Endothelial cell of hepatic sinusoid (primary cell): ENCODE data around the gene NUP188.
"Not testable (repeated sequence)": the region's sequence is repeated elsewhere in the genome, so short reads cannot be mapped to it uniquely, and the experiment has no call there.

ENCODE experiments used
- in situ Hi-C: cut with HindIII; loops from 2 replicates; pipeline ENCODE4 v1.10.0; 2017; ENCODE audit warnings: low sequenced_read_pairs

NUP188 gene

GRCh38 chr9:128940271-128940921 is 7.1 kb upstream of the NUP188 start:
- in situ Hi-C loops = loop anchor here (5.0 kb wide), 1 partner anchor 73 kb away; no protein-coding TSS in a partner anchor

DNA sequence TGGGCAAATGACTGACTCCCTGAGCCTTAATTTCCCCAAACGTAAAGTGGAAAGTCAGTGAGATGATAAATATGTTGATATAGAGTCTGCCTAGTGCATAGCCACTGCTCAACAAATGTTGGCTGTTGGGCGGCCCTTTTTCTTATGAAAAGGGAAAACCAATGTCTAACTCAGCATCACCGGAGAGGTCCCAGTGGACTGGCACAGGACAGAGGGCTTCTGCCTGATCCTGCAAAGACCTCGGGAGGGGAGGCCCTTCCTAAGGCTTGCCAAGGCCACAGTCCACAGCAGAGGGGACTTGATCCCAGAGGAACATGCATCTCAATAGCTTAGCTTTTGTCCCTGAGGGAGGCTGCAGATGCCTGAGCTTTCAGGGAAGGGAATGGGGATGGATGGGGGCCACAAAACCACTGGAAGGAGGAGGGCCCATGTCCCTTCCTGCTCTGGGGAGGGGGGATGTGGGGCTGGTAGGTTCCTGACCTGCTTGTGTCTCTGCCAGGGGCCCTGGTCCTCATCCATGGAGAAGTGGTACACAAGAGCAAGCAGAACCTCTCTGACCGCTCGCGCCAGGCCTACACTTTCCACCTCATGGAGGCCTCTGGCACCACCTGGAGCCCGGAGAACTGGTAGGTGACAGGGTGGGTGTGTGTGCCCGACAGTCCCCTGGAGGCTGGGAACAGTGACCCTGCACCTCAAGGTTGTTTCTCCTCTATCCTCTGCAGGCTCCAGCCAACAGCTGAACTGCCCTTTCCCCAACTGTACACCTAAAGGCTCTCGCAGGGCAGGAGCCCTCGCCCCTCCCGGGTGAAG is 6.3 kb upstream of the NUP188 start:
- in situ Hi-C loops = loop anchor here (5.0 kb wide), 1 partner anchor 74 kb away; no protein-coding TSS in a partner anchor

DNA sequence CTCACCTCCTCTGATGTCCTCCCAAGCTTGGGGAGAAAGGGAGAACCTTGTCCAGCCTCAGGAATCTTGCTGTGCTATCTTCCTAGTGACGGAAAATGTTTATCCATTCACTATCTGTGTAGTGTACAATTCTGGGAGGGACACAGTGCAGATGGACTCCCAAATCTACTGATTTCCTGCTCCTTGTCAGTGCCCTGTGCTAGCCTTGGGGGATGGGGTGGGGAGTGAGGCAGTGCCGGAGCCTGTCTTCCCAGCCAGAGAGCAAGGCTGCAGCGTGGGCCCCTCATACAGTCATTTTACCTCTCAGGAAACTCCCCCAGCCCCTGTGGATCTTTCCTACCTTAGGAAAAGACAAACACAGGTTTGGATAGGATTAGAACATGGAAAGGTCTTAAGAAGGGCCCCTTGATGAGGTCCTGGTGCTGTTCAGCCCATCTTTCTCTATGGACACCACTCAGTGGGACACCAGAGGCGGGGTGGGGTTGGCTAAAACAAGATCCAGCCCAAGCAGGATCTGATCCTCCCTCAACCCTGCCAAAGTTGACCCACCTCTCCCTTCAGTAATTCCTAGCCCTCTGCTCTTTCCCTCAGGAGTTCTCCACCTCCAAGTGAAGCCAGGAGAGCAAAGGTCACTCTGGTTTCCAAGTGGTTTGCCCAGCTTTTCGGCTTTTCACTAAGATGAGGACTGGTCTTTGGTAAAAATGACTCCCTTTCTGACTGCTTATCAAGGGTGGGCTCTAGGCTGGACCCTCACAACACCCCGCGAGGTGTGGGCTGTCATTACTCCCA is 3.5 kb upstream of the NUP188 start:
- in situ Hi-C loops = loop anchor here (5.0 kb wide), 1 partner anchor 77 kb away; no protein-coding TSS in a partner anchor

DNA sequence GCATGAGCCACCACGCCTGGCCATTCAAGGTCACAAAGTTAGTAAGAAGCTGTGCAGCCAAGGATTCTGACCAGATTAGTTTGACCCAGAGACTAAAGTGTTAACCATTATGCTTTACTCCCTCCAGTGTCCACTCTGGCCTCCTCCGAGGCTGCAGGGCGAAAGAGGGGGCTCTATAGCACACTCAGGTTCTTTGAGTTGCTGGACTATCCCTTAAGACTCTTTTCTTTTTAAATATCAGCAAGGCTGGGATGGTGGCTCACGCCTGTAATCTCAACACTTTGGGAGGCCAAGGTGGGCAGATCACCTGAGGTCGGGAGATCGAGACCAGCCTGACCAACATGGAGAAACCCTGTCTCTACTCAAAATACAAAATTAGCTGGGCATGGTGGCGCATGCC is 2.5 kb upstream of the NUP188 start:
- in situ Hi-C loops = loop anchor here (5.0 kb wide), 1 partner anchor 78 kb away; no protein-coding TSS in a partner anchor

DNA sequence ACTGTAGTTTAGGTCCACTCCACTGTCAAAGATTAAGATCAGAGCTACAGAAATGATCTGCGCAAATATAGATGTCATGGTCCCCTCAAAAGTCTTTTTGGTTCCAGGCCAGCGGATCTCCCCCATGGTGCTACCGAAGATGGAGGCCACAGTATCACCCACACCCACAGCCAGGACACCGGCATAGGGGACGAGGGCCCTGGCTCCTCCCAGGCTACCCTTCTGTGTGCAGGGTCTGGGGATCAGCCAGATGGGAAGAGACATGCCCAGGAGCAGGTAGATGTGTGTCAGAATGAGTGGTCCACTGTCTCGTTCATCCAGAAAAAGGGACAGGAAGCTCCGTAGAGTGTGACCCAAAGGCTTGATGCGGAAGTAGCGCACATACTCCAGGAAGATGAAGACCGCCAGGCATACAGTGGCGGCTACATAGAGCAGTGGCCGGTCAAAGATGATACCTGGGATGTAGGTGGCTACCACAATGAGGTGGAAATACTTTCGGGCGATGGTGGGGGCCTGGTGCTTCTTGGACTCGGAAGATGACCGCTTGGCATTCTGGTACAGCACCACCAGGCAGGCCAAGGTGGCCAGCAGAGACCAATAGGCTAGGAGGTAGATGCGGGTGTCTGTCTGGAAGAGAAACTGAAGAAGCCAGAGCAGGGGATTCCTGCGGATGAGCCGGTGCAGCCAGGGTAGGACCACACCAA is 1.5 kb upstream of the NUP188 start:
- in situ Hi-C loops = no loop called here

DNA sequence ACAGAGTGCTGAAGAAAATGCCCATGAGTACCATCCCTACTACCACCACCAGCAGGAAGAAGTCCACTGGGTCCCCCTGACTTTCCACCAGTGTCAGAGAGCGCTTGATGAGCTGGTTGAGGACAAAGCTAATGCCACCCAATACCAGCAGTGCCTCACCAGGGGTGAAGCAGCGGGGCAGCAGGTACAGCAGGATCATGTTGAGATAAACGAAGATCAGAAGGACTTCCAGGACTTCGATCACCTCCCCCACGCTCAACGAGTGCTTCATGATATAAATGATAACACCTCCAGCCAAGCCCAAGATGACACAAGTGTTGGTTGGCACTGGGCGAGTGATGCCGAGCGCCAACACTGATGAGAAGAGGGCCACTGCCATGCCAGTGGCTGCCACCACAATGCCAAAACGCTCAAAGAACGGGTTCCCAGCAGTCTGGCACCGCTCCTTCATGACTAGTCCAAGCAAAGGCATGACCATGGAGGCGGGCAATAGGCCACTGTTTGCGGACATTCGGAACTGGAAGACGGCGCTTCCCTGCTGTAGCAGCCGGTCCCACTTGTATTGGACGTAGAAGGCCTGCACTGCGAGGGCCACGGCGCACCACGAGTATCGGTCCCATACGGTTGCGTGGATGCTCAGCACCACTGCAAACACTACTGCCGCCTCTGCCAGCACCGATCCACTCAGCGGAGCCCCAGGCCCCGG is 775 bp upstream of the NUP188 start:
- in situ Hi-C loops = no loop called here

DNA sequence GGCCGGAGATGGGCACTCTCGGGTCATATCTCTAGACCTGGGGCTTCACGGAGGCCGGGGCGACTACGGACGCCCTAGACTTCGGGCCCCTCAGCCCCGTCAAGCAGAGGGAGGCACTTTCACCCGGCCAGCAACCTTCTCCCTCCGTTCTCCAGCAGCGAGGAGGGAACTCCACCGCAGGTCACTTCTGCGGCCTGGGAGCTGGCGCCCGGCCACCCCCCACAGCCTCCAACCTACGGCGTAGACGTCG is 297 bp upstream of the NUP188 start:
- in situ Hi-C loops = no loop called here

- in situ Hi-C loops = not testable (repeated sequence)
Measured at GRCh38 chr9:128961403-128961802, 13.9 kb downstream of the NUP188 start.

DNA sequence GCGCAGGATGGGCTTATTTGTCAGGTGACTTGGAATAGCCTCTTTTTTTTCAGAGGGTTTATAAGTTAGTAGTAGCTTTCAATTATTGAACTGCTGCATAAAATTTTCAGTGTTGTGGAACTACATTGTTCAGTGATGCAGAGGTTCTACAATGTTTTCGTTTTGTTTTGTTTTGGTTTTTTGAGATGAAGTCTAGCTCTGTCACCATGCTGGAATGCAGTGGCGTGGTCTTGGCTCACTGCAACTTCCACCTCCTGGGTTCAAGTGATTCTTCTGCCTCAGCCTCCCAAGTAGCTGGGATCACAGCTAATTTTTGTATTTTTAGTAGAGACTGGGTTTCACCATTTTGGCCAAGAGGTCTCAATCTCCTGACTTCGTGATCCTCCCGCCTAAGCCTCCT is 22.0 kb downstream of the NUP188 start:
- in situ Hi-C loops = no loop called here

DNA sequence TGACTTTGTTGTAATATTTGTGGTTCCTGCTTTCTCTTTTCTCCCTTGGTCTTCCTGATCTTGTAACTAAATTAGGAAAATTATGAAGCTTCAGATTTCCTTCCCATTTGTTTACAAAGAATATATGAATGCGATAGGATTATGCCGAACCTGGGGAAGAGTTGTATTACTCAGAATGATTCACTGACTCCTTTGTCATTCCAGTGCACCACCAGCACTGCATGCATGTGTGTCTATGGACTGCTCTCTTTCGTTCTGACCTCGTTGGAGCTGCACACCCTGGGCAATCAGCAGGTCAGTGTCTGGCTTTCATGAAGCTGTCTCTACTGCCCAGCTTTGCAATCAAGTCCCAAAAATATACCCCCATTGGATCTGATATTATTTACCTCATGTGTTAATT is 25.5 kb downstream of the NUP188 start:
- in situ Hi-C loops = no loop called here

GRCh38 chr9:128979111-128979510 is 31.6 kb downstream of the NUP188 start:
- in situ Hi-C loops = no loop called here

DNA sequence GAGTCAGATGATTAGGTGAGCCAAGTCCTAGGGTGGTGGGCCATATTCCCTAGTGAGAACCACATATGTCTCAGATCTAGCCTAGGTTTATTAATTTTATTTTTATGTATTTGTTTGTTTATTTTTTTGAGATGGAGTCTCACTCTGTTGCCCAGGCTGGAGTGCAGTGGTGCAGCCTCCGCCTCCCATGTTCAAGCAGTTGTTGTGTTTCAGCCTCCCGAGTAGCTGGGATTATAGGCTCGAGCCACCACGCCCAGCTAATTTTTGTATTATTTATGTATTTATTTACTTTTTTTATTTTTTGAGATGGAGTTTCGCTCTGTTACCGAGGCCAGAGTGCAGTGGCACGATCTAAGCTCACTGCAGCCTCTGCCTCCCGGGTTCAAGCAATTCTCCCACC is 36.0 kb downstream of the NUP188 start:
- in situ Hi-C loops = loop anchor here (10.0 kb wide), 1 partner anchor 101 kb away; the partner anchor contains the start of gene DOLPP1

DNA sequence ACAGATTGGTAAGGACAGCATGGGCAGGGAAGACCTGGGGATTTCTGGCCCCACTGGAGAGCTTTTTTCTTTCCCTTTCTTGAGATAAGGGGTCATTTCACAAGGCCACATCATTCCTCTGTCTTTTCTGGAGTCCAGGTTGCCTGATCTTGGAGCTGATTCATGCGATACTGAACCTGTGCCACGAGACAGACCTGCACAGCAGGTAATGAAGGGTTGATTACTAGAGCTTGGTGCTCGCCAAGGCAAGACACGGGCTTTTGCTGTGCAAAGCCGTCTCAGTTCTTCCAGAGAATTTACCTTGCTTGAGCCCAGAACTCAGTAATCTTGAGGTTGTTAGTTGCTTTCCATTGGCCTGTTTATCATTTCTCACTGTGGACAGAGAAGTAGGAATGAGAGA is 39.2 kb downstream of the NUP188 start:
- in situ Hi-C loops = loop anchor here (10.0 kb wide), 1 partner anchor 98 kb away; the partner anchor contains the start of gene DOLPP1

GRCh38 chr9:128987805-128988204 is 40.3 kb downstream of the NUP188 start:
- in situ Hi-C loops = loop anchor here (10.0 kb wide), 1 partner anchor 97 kb away; the partner anchor contains the start of gene DOLPP1

- in situ Hi-C loops = no loop called here
Measured at GRCh38 chr9:128992995-128993394, 45.5 kb downstream of the NUP188 start.

DNA sequence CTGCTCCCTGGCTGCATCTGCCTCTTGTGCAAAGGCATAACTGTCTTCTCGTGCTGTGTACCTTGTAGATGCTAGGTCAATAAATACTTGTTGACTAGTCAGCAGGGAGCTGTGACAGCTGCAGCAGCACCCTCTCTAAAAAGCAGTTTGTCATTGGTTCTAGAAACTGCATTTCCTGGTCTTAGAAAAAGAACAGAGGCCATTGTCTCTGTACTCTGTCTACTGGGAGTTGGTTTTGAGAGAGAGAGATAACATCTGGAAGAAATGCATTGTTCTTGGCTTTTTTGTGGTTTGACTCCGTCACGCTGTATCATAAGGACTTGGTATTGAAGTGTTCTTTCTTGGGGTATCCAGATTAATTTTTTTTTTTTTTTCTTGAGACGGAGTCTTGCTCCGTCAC is 48.3 kb downstream of the NUP188 start:
- in situ Hi-C loops = no loop called here

GRCh38 chr9:128998462-128998861 is 51.0 kb downstream of the NUP188 start:
- in situ Hi-C loops = no loop called here

- in situ Hi-C loops = no loop called here
Measured at GRCh38 chr9:128999581-129000206, 52.2 kb downstream of the NUP188 start.

GRCh38 chr9:129001504-129002325 is 54.2 kb downstream of the NUP188 start:
- in situ Hi-C loops = no loop called here
